PC-3 (cell line): ENCODE data around the gene DGKE. TPM values are rescaled to one million over a fixed set of nuclear protein-coding genes. Genes with fewer than 3 reads are reported as not detected.
A peak's percentile ranks its signal among the peaks of the same experiment; 100 is the strongest.

Experiments used
- ATAC-seq: fragments of 200-7000 bp; cut with Tn5 transposase; 2 replicates; pipeline ENCODE4 v1.9.1; 2020; ENCODE audit warnings: mild to moderate bottlenecking, moderate library complexity
- BruUV-seq: library from RNA; stranded (reverse); fragments of 400-500 nt; replicated peaks from 2 replicates; lab custom pipeline; 2021; lab: Mats Ljungman, UMichigan
- CTCF ChIA-PET: fragments of 300-600 bp; sonication (Branson Sonifier 250); formaldehyde crosslinking; loops from one replicate; lab custom pipeline; 2022; ENCODE audit warnings: antibody characterized with exemption; lab: Charles Lee
- POLR2A ChIA-PET: fragments of 300-600 bp; sonication (Branson Sonifier 250); formaldehyde crosslinking; loops from one replicate; lab custom pipeline; 2022; ENCODE audit warnings: antibody characterized with exemption; ENCODE audit not compliant: unreplicated experiment; lab: Charles Lee
- DNase-seq: peaks from one replicate; pipeline ENCODE4 v3.0.0-alpha.2; 2015
- H2AFZ ChIP-seq: fragments of 300-600 bp; sonication (generic); 2 replicates; pipeline ENCODE4 v1.6.0; 2016; ENCODE audit warnings: antibody characterized with exemption, low read length
- H3F3A ChIP-seq: fragments of 300-600 bp; sonication (generic); one replicate; pipeline ENCODE4 v1.6.0; 2017; ENCODE audit warnings: antibody characterized with exemption, low read length, control low read depth, mild to moderate bottlenecking; ENCODE audit not compliant: unreplicated experiment
- H3K27ac ChIP-seq: fragments of 300-600 bp; sonication (generic); 2 replicates; pipeline ENCODE4 v1.5.1; 2016; ENCODE audit warnings: mild to moderate bottlenecking, low read length
- H3K27me3 ChIP-seq: fragments of 300-600 bp; sonication (generic); 2 replicates; pipeline ENCODE4 v1.6.1; 2016; ENCODE audit warnings: low read length, mixed read lengths
- H3K36me3 ChIP-seq: fragments of 300-600 bp; sonication (generic); 2 replicates; pipeline ENCODE4 v1.6.1; 2016; ENCODE audit warnings: low read depth, mixed run types, low read length, mixed read lengths
- H3K4me1 ChIP-seq: fragments of 300-600 bp; sonication (generic); 2 replicates; pipeline ENCODE4 v1.5.1; 2016; ENCODE audit warnings: low read length; ENCODE audit not compliant: insufficient read depth
- H3K4me2 ChIP-seq: fragments of 300-600 bp; sonication (generic); 2 replicates; pipeline ENCODE4 v1.6.0; 2016; ENCODE audit warnings: low read length
- H3K4me3 ChIP-seq: fragments of 300-600 bp; sonication (generic); 2 replicates; pipeline ENCODE4 v1.5.1; 2016; ENCODE audit warnings: mild to moderate bottlenecking, low read length, mixed read lengths
- H3K79me2 ChIP-seq: fragments of 300-600 bp; sonication (generic); 2 replicates; pipeline ENCODE4 v1.6.1; 2017; ENCODE audit warnings: low read length, mixed read lengths
- H3K9ac ChIP-seq: fragments of 300-600 bp; sonication (generic); 2 replicates; pipeline ENCODE4 v1.6.0; 2016; ENCODE audit warnings: mild to moderate bottlenecking, low read length
- H3K9me2 ChIP-seq: fragments of 300-600 bp; sonication (generic); replicated peaks from 2 replicates; pipeline ENCODE4 v1.6.1; 2016; ENCODE audit warnings: mixed run types, low read length, mixed read lengths
- H3K9me3 ChIP-seq: fragments of 300-600 bp; sonication (generic); 2 replicates; pipeline ENCODE4 v1.6.1; 2016; ENCODE audit warnings: low read length, mixed read lengths
- H4K20me1 ChIP-seq: fragments of 300-600 bp; sonication (generic); 2 replicates; pipeline ENCODE4 v1.6.1; 2016; ENCODE audit warnings: low read length, mixed read lengths
- EZH2 ChIP-seq: fragments of 300-600 bp; sonication (generic); IDR thresholded peaks from one replicate; pipeline ENCODE4 v1.6.1; 2017; ENCODE audit warnings: antibody characterized with exemption, mild to moderate bottlenecking, low read length; ENCODE audit not compliant: unreplicated experiment
- EZH2phosphoT487 ChIP-seq: fragments of 300-600 bp; sonication (generic); IDR thresholded peaks from 2 replicates; pipeline ENCODE4 v1.6.1; 2018; ENCODE audit warnings: mild to moderate bottlenecking, antibody characterized with exemption, low read length, borderline replicate concordance
- intact Hi-C: fragments of 100-400 bp; cut with micrococcal nuclease; formaldehyde crosslinking; loops from 2 replicates; pipeline ENCODE4 v1.9.0; 2023
- total RNA-seq: library from RNA; depleted of rRNA; stranded (reverse); fragments of >200 nt; gene quantifications from 2 replicates; pipeline ENCODE4 v1.2.3, GENCODE V29; 2014
- TF ChIP-seq, protein P1 (sequence below): fragments of 300-600 bp; sonication (generic); conservative IDR thresholded peaks from 2 replicates; pipeline ENCODE4 v1.5.1; 2017; ENCODE audit warnings: antibody characterized with exemption, low read depth, mild to moderate bottlenecking, low read length

Gene DGKE
- total RNA-seq, 1 experiment from 2014 or later, result 8.4 TPM

DNA sequence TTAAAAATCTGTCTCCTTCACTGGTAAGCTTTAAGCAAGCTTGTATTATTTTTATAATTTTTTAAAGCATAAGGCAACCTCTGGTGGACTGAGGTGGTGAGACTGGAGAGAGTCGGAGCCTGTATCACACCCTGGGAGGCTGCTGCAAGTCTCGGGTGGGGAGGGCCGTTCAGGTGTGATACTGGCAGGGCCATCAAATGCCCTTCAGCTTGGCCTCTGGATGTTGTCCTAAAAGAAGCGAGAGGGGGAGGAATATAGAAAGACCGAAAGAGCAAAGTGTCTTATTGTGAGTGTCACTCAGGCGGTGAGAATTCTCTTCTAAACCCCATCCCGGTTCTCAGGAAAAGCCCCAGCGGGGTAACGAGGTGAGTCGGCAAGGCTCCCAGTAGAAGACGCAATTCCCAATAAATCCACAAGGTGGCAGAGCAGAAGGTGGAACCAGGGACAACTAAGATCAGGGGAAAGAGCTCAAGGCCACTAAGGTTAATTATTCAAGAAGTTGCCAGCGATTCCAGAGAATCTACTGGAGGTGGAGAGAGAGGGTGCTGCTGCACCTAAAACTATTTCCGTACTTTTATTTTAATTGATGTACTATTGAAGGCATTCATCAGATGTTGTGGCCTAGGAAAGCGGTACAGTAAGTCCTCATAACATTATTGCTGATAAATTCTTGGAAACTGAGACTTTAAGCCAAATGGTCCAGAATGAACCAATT is 14.4 kb upstream of the DGKE start:
- no peaks in the 10 kb centered on the region for H3K4me1 ChIP-seq
- peak overlapping the region; percentile 46; the same call in 1 of the 2 replicates for H3K4me3 ChIP-seq
- H2AFZ ChIP-seq, result peak overlapping the region; percentile 80
- H3K36me3 ChIP-seq, result no peaks in the 10 kb centered on the region
- POLR2A ChIA-PET, result interaction anchor here (0.6 kb wide), 1 partner anchor 201 kb away, joined by 3 read pairs; no protein-coding TSS in a partner anchor
- no peak overlapping the region for H3K9ac ChIP-seq
- CTCF ChIA-PET, result interaction anchor here (0.5 to 1.4 kb wide), 17 partner anchors 9 to 870 kb away, joined by 3 to 11 read pairs (median 4); partner anchors contain the start of genes C17orf67, DGKE and TRIM25
- no peaks in the 10 kb centered on the region for H3F3A ChIP-seq
- TF ChIP-seq, protein P1, sequence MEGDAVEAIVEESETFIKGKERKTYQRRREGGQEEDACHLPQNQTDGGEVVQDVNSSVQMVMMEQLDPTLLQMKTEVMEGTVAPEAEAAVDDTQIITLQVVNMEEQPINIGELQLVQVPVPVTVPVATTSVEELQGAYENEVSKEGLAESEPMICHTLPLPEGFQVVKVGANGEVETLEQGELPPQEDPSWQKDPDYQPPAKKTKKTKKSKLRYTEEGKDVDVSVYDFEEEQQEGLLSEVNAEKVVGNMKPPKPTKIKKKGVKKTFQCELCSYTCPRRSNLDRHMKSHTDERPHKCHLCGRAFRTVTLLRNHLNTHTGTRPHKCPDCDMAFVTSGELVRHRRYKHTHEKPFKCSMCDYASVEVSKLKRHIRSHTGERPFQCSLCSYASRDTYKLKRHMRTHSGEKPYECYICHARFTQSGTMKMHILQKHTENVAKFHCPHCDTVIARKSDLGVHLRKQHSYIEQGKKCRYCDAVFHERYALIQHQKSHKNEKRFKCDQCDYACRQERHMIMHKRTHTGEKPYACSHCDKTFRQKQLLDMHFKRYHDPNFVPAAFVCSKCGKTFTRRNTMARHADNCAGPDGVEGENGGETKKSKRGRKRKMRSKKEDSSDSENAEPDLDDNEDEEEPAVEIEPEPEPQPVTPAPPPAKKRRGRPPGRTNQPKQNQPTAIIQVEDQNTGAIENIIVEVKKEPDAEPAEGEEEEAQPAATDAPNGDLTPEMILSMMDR, result peak; percentile 92
- no peak for TF ChIP-seq EZH2phosphoT487
- H3K79me2 ChIP-seq, result no peaks in the 10 kb centered on the region
- H3K9me3 ChIP-seq, result no peaks in the 10 kb centered on the region
- peak overlapping the region; percentile 63 for H3K4me2 ChIP-seq
- H3K27ac ChIP-seq, result no peak overlapping the region
- H3K9me2 ChIP-seq, result no peaks in the 10 kb centered on the region
- no peaks in the 10 kb centered on the region for H3K27me3 ChIP-seq
- DNase-seq (peak; percentile 95), ATAC-seq (peak; percentile 83)
- no TSS peak for BruUV-seq
- intact Hi-C loops, result loop anchor here (1.0 to 5.0 kb wide), 3 partner anchors 32 to 143 kb away; partner anchors contain the start of gene COIL
- H4K20me1 ChIP-seq, result no peaks in the 10 kb centered on the region

DNA sequence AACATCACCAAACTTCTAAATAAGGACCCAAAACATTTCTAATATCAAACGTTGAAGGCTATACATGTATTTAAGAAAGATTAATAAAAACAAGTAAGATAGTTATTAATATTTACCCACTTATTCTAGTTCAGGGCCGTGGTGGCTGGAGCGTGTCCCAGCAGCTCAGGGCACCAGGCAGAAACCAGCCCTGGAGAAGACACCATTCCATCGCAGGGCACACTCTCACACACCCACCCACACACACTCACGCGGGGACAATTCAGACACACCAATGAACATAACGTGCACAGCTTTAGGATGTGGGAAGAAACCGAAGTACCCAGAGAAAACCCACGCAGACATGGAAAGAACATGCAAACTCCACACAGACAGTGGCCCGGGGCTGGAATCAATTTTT is 13.7 kb upstream of the DGKE start:
- ChIA-PET POLR2A (no interaction called here), CTCF (interaction anchor here (0.5 to 1.4 kb wide), 17 partner anchors 8 to 871 kb away, joined by 3 to 11 read pairs (median 4); partner anchors contain the start of genes C17orf67, DGKE and TRIM25)
- Histone ChIP-seq H3K4me3 (no peak overlapping the region), H4K20me1 (no peaks in the 10 kb centered on the region), H3F3A (no peaks in the 10 kb centered on the region), H3K27me3 (no peaks in the 10 kb centered on the region), H2AFZ (no peak overlapping the region), H3K27ac (no peak overlapping the region), H3K9me3 (no peaks in the 10 kb centered on the region), H3K9ac (no peak overlapping the region), H3K4me2 (no peak overlapping the region), H3K9me2 (no peaks in the 10 kb centered on the region), H3K4me1 (no peaks in the 10 kb centered on the region), H3K36me3 (no peaks in the 10 kb centered on the region), H3K79me2 (no peaks in the 10 kb centered on the region)
- ATAC-seq (no peak), DNase-seq (no peak)
- no TSS peak for BruUV-seq
- intact Hi-C loops, result no loop called here
- TF ChIP-seq EZH2phosphoT487, result no peak

DNA sequence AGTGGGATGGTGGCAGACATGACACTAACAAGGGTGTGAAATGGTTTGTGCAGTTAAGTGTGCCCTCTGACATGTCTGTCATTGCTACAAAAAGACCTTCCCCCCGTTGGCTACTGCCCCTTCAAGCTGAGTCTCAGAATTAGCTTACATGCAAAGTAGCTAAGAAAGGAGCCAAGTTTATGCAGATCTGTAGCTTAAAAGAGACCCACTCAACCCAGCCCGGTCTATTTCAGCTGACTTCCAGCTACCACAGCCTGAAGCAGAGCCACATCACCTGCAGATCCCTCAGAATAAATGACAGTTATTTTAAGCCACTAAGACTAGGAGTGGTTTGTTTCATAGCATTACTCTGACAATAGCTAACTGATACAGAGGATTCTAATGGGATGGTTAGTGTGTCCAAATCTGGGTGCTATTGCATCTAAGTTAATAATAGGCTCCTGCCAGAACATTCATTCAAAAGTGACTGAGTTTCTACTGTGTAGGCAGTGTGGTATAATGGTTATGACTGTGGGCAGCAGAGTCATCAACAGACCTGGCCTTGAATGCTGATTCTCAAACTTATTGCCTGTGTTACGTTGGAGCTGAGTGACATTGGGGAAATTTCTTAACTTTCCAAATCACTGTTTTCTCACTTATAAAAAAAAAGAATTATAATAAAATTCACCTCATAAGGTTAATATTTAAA is 12.0 kb upstream of the DGKE start:
- intact Hi-C loops, result no loop called here
- Histone ChIP-seq H3K27ac (no peak overlapping the region), H4K20me1 (no peaks in the 10 kb centered on the region), H2AFZ (no peak overlapping the region), H3K36me3 (no peaks in the 10 kb centered on the region), H3K9ac (no peak overlapping the region), H3K4me2 (no peak overlapping the region), H3K79me2 (no peaks in the 10 kb centered on the region), H3K9me3 (no peaks in the 10 kb centered on the region), H3F3A (no peaks in the 10 kb centered on the region), H3K4me3 (no peak overlapping the region), H3K9me2 (no peaks in the 10 kb centered on the region), H3K27me3 (no peaks in the 10 kb centered on the region), H3K4me1 (no peaks in the 10 kb centered on the region)
- ATAC-seq, result no peak
- BruUV-seq, result no TSS peak
- CTCF ChIA-PET, result no interaction called here
- POLR2A ChIA-PET, result no interaction called here
- TF ChIP-seq EZH2phosphoT487 (no peak), EZH2 (no peak)
- TF ChIP-seq, protein P1, result no peak
- DNase-seq, result no peak
